Glutamatergic neuron (in vitro differentiated cells): ENCODE measurements around the gene MLLT11. TPM values are rescaled to one million over a fixed set of nuclear protein-coding genes. Genes with fewer than 3 reads are reported as not detected.
A peak's percentile ranks its signal among the peaks of the same experiment; 100 is the strongest.

Experiments
- DNase-seq: peaks from one replicate; pipeline ENCODE4 v3.0.0; 2022
- H3K27ac Mint-ChIP-seq: one replicate; pipeline ENCODE4 v1.8.0; 2020; ENCODE audit warnings: mild to moderate bottlenecking, mixed read lengths, inconsistent platforms; ENCODE audit not compliant: unreplicated experiment
- H3K27me3 Mint-ChIP-seq: one replicate; pipeline ENCODE4 v1.8.0; 2020; ENCODE audit warnings: mild to moderate bottlenecking, moderate library complexity, mixed read lengths, inconsistent platforms; ENCODE audit not compliant: unreplicated experiment
- H3K36me3 Mint-ChIP-seq: one replicate; pipeline ENCODE4 v1.8.0; 2020; ENCODE audit warnings: mild to moderate bottlenecking, mixed read lengths, inconsistent platforms; ENCODE audit not compliant: unreplicated experiment
- H3K4me1 Mint-ChIP-seq: one replicate; pipeline ENCODE4 v1.8.0; 2020; ENCODE audit warnings: mild to moderate bottlenecking, low read depth, mixed read lengths, inconsistent platforms; ENCODE audit not compliant: unreplicated experiment
- H3K4me3 Mint-ChIP-seq: one replicate; pipeline ENCODE4 v1.8.0; 2020; ENCODE audit warnings: mild to moderate bottlenecking, mixed read lengths, inconsistent platforms; ENCODE audit not compliant: unreplicated experiment
- H3K9me3 Mint-ChIP-seq: one replicate; pipeline ENCODE4 v1.8.0; 2020; ENCODE audit warnings: mild to moderate bottlenecking, moderate library complexity, mixed read lengths, inconsistent platforms; ENCODE audit not compliant: unreplicated experiment
- CTCF ChIP-seq: fragments of 200-600 bp; sonication (generic); IDR thresholded peaks from one replicate; pipeline ENCODE4 v1.5.0; 2021; ENCODE audit not compliant: partially characterized antibody, unreplicated experiment
- total RNA-seq: library from RNA; stranded (reverse); fragmentation: NEBNext Ultra II Directional; extraction: Animal tissue kit (Norgen Biotek cat#: 25700); gene quantifications from one replicate; pipeline ENCODE4 v1.2.1, GENCODE V29; 2021; ENCODE audit not compliant: unreplicated experiment

Gene MLLT11
- total RNA-seq, 1 donor from 2014 or later, result 504 TPM

DNA sequence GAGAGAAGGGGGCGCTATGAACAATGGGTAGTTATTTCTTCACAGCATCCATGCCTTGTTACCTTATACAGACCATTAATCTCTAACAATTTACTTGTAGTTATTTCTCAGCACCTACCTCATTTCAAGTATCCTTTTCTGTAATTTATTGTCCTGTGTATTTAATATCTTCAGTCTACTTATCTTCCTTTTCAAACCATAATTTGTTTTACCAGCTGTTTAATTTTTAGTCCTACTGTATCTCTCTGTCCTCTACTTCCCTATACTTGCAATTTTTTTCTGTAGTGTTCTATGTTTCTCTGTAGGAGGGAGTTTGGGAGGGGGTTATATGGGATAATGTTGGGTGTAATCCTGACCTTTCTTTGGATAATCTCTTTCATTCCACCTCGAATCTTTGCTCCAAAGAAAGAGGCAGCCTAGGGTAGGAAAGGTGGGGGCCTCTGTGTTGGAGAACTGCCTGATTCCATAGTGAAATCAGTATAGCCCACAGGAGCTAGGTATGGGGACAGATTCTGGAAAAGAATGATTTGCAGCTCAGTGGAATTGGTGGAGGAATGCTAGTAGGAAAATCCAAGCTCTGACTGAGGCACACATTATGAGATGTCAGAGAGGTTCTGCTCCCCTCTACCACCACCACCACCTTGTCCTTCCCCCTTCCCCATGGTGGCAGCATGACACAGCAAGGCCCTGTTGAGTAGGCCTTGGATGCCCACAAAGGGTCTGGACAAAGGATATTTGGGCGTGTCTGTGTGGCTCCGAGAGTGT is 642 bp downstream of the MLLT11 start:
- no peak for TF ChIP-seq CTCF
- Mint-ChIP-seq H3K27me3 (peaks cover 38% of the 10 kb centered on the region), H3K9me3 (peaks cover 54% of the 10 kb centered on the region), H3K36me3 (peaks cover 32% of the 10 kb centered on the region), H3K4me3 (peak overlapping the region; percentile 93), H3K27ac (peak overlapping the region; percentile 98), H3K4me1 (peaks cover 27% of the 10 kb centered on the region)
- peak; percentile 64 for DNase-seq

DNA sequence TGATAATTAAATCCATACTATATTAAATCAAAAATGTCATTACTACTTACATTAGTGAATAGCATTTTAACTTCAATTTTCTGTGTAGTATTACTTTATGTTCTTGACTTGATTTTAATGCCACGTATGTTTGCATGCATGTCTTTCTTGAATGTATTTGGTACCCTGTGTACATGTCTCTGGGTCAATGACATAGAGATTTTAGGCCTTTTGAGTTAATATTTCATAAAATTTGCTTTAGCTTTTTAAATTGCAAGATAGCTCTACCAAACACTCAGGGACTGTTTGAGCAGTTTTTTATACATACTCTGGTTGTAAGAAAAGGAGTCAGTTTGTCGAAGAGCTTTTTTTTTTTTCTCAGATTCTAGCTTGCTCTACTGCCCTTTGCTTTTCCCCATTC is 1.5 kb downstream of the MLLT11 start:
- Mint-ChIP-seq H3K9me3 (peaks cover 54% of the 10 kb centered on the region), H3K27me3 (peaks cover 43% of the 10 kb centered on the region), H3K4me3 (peak overlapping the region; percentile 93), H3K4me1 (peaks cover 28% of the 10 kb centered on the region), H3K36me3 (peaks cover 30% of the 10 kb centered on the region), H3K27ac (peak overlapping the region; percentile 98)
- no peak for DNase-seq
- TF ChIP-seq CTCF, result no peak

DNA sequence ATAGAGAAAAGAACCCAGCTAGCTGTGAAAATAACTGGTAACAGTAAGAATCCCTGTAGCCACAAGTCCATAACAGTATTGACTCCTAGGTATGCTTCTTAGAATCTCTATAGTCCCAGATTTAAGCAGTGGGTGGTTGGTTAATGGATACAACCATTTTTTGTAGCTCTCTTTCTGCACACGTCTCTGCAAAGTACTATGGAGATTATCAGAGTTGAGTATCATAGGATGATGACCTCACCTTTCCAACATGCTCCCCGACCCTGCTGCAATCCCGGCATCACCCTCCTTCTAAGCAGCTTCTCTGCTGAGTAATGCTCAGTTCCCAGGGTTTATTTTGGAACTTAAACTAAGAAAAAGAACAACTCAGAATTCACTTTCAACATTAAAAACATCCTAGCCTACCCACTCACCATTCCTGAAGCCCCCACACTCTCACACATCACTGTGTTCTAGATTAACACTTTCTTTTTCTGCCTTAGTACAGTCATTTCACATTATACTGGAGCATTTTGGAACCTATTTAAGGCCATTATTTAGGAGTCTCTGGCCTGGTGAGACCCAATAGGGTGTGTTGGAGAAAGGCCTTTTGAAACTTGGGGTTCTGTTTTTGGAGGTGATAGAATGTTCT is 2.7 kb downstream of the MLLT11 start:
- Mint-ChIP-seq H3K27ac (peak overlapping the region; percentile 98), H3K36me3 (peaks cover 27% of the 10 kb centered on the region)
- no peak for DNase-seq

GRCh38 chr1:151065089-151065645 is 5.0 kb downstream of the MLLT11 start:
- Mint-ChIP-seq H3K27me3 (peaks cover 25% of the 10 kb centered on the region), H3K4me1 (peaks cover 28% of the 10 kb centered on the region), H3K4me3 (peak overlapping the region; percentile 98), H3K36me3 (peaks cover 27% of the 10 kb centered on the region), H3K27ac (peak overlapping the region; percentile 99), H3K9me3 (peaks cover 43% of the 10 kb centered on the region)
- DNase-seq, result no peak
- no peak for TF ChIP-seq CTCF

More for the DNA sequence above, 2.7 kb downstream of the MLLT11 start:
- Mint-ChIP-seq H3K4me1 (peaks cover 25% of the 10 kb centered on the region), H3K9me3 (peaks cover 51% of the 10 kb centered on the region), H3K4me3 (peak overlapping the region; percentile 93), H3K27me3 (peaks cover 39% of the 10 kb centered on the region)
- TF ChIP-seq CTCF, result no peak

DNA sequence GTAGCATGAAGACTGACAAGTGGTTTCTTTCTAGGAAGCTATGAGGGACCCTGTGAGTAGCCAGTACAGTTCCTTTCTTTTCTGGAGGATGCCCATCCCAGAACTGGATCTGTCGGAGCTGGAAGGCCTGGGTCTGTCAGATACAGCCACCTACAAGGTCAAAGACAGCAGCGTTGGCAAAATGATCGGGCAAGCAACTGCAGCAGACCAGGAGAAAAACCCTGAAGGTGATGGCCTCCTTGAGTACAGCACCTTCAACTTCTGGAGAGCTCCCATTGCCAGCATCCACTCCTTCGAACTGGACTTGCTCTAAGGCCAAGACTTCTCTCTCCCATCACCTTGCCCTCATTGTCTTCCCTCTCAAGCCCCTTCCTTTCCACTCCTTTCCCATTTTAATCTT is 7.0 kb downstream of the MLLT11 start:
- no peak for TF ChIP-seq CTCF
- H3K36me3 Mint-ChIP-seq, result peaks cover 18% of the 10 kb centered on the region
- H3K4me1 Mint-ChIP-seq, result peaks cover 35% of the 10 kb centered on the region
- peaks cover 28% of the 10 kb centered on the region for H3K9me3 Mint-ChIP-seq
- DNase-seq, result no peak
- peaks cover 30% of the 10 kb centered on the region for H3K27me3 Mint-ChIP-seq
- no peak overlapping the region for H3K27ac Mint-ChIP-seq
- peak overlapping the region; percentile 53 for H3K4me3 Mint-ChIP-seq
